Coronary artery (tissue), 2 donors: ENCODE measurements around the gene GPD1.
"Not testable (repeated sequence)": the region's sequence is repeated elsewhere in the genome, so short reads cannot be mapped to it uniquely, and the experiment has no call there.

Source experiments
- DNase-seq: peaks from one replicate; pipeline ENCODE4 v3.0.0-alpha.2; 2017; ENCODE audit warnings: low spot score
- H3K27ac ChIP-seq, 2 donors: fragments of 200-600 bp; sonication (generic); one replicate each; pipeline ENCODE4 v1.5.1; 2016 to 2019
- H3K4me3 ChIP-seq: fragments of 200-600 bp; sonication (generic); 2 replicates; pipeline ENCODE4 v1.5.1; 2016; ENCODE audit warnings: mild to moderate bottlenecking, moderate library complexity
- CTCF ChIP-seq: fragments of 200-600 bp; sonication (generic); IDR thresholded peaks from one replicate; pipeline ENCODE4 v1.5.1; 2019; ENCODE audit warnings: antibody characterized with exemption

Gene GPD1

GRCh38 chr12:50127546-50127945 is 23.7 kb downstream of the GPD1 start:
- no peak overlapping the region for H3K27ac ChIP-seq
- no peak overlapping the region for H3K4me3 ChIP-seq
- TF ChIP-seq CTCF = no peak
- no peak for DNase-seq

DNA sequence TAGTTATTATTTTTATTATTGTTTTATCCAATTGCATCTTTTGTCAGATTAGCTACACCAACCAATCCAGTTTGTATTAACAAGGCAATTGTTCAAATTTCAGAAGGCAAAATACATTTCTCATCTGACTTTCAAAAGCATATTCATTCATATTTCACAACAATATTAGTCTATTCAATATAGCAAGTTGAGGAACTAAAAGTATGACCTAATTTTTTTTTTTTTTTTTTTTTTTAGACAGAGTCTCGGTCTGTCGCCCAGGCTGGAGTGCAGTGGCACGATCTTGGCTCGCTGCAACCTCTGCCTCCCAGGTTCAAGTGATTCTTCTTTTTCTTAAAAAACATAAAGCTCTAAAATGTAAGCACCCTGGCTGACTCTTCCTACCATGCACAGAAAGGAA is 25.5 kb downstream of the GPD1 start:
- no peak overlapping the region for H3K4me3 ChIP-seq
- no peak overlapping the region for H3K27ac ChIP-seq
- DNase-seq = no peak
- no peak for TF ChIP-seq CTCF

DNA sequence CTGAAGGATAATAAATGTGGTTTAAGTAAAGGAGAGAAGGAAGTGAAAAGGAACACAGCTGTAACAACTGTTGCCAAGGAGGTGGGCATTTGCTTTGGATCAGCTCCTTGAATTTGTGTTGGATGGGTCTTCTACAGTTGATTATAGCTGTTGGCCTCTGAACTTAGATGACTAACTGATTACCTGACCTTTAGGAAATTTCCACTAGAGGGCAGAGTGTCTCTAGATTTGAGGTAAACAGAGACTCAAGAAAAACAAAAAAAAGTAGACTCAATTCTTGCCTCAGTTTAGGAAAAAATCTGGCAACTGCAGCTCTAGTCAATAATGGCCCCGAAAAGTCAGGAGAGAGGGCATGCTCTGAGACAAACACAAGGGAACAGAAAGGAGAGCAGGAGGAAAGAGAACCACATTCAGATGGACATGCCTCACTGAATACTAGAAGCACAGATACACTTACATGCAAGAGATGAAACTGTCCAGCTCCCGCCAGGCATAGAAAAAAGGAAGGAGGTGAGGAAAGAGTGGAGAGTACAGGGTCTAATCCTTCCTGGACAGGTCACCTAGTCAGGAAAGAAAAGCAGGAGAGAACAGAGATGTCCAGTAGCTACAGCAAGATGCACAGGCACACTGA is 28.8 kb downstream of the GPD1 start:
- Histone ChIP-seq H3K4me3 (no peak overlapping the region), H3K27ac (no peak overlapping the region)
- DNase-seq = no peak
- TF ChIP-seq CTCF = no peak

- Histone ChIP-seq H3K27ac (no peak overlapping the region), H3K4me3 (no peak overlapping the region)
- DNase-seq = no peak
- no peak for TF ChIP-seq CTCF
Measured at GRCh38 chr12:50142993-50143392, 39.2 kb downstream of the GPD1 start.

- Histone ChIP-seq H3K4me3 (no peak overlapping the region), H3K27ac (no peak overlapping the region)
- DNase-seq = no peak
- TF ChIP-seq CTCF = no peak
Measured at GRCh38 chr12:50145439-50145838, 41.6 kb downstream of the GPD1 start.

DNA sequence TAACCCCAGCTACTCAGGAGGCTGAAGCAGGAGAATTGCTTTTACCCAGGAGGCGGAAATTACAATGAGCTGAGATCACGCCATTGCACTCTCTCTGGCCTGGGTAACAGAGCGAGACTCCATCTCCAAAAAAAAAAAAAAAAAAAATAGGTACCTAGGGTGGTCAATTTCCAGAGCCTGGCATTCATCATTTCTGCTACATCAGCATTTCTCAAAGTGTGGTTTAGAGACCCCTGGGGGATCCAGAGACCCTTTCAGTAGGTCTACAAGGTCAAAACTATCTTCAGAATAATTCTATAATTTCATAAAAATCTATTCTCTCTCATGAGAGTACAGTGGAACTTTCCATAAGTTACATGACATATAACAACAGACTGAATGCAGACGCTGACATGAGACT is 43.5 kb downstream of the GPD1 start:
- no peak for TF ChIP-seq CTCF
- DNase-seq = no peak
- Histone ChIP-seq H3K27ac (no peak overlapping the region), H3K4me3 (no peak overlapping the region)

GRCh38 chr12:50148011-50148410 is 44.2 kb downstream of the GPD1 start:
- DNase-seq, H3K4me3 ChIP-seq, H3K27ac ChIP-seq: not testable (repeated sequence)

DNA sequence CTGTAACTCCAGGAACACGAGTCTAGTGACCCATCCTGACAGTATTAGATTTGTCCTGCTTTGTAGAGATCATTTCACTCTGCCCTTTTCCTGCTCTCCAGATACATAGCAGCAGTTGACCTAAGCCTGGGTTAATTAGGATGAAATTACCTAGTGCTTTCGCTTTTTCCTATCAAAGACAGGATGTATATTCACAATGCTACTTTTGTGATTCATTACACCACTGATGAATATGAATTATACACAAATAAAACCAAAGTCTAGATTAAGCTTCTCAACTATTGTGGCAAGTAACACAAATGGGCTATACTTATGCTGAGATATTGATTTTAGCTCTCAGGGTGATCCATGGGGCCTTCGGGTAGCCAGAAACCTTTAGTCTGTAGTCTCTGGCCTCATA is 45.5 kb downstream of the GPD1 start:
- H3K4me3 ChIP-seq = no peak overlapping the region
- DNase-seq = no peak
- no peak for TF ChIP-seq CTCF
- H3K27ac ChIP-seq = no peak overlapping the region
